ENCODE data around the gene ACAP3.

Gene ACAP3

DNA sequence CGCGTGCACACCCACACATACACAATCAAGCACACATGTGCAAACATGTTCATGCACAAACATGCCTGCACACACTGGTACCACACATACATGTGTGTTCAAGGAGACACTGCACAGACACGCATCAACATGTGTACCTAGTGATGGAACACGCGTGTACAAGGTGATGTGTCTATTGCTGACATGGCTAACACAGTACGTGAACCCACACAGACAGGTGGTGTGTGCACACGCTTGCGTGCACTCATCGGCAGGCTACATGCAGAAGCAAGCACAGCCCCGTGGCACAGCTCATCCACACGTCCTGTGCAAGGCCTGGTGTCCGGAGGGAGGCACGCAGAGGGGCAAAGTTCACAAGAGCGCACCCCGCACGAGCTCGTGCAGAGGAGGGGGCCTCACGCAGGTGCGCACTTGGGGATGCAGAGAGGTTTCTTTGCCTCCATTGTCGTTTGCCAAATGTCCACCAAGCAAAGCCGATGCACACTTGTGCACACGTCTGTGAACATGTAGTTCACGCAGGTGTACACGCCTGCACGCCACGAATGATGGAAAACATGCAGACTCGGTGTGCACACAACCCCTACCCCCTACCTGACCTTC, 969 bp downstream of the ACAP3 start:
- in situ Hi-C loops (cut with MboI; ENCODE audit: low pct_unique_long_range_greater_than_20kb, low sequenced_read_pairs) = no loop called here
- DNase-seq = no peak

DNA sequence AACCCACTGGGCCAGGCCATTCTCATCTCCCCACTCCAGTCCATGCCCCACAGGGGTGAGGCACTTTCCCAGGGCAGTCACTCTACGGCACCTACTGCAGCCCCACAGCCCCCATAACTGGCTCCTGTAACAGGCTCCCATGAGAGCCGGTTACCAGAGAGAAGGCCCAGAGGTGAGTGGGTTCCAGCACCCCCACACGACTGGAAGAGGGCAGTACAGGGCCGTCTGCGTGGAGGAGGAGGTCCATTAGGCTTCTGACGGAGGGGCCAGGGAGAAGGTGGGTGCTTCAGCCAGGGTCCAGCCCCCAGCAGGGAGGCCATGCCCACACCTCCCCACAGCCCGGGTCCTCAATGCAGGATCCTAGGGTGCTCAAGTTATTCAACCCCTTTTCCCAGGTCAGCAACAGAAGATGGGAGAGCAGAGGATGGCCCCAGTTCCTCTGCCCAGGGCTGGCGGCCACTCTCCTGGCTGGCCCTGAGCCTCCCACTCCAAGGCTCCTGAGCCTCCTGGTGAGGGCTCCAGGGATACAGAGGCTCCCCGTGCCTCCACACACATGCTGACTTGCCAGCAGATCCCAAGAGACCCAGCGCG, 1.6 kb downstream of the ACAP3 start:
- DNase-seq = no peak
- in situ Hi-C loops (cut with MboI; ENCODE audit: low pct_unique_long_range_greater_than_20kb, low sequenced_read_pairs) = no loop called here

GRCh38 chr1:1305300-1306069, 2.2 kb downstream of the ACAP3 start:
- in situ Hi-C loops (cut with MboI; ENCODE audit: low pct_unique_long_range_greater_than_20kb, low sequenced_read_pairs) = no loop called here
- peak; percentile 63 for DNase-seq

GRCh38 chr1:1304331-1305299, 3.1 kb downstream of the ACAP3 start:
- no peak for DNase-seq
- in situ Hi-C loops (cut with MboI; ENCODE audit: low pct_unique_long_range_greater_than_20kb, low sequenced_read_pairs) = no loop called here

DNA sequence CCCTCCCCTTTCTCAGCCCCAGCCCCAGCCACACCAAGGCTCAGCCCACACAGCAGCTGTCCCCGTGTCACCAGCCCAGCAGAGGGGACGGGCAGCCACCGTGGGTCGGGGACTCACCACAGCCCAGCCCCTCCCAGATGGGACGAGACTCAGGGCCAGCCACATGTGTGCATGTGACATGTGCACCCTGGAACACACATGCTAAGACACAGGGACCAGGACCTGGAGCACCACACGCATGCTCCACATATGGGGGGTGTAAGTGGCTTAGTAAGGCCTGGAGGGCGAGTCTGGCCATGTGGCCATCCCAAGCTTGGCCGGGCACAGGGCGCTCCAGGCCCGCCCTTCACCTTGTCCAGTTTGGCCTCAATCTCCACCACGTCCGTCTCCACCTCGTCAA, 4.0 kb downstream of the ACAP3 start:
- in situ Hi-C loops (cut with MboI; ENCODE audit: low pct_unique_long_range_greater_than_20kb, low sequenced_read_pairs) = no loop called here
- DNase-seq = no peak

- no peak for DNase-seq
- in situ Hi-C loops (cut with MboI; ENCODE audit: low pct_unique_long_range_greater_than_20kb, low sequenced_read_pairs) = no loop called here
These were observed 4.7 kb downstream of the ACAP3 start for GRCh38 chr1:1302951-1303509.

GRCh38 chr1:1302006-1302430, 5.7 kb downstream of the ACAP3 start:
- in situ Hi-C loops (cut with MboI; ENCODE audit: low pct_unique_long_range_greater_than_20kb, low sequenced_read_pairs) = no loop called here
- peak; percentile 22 for DNase-seq

DNA sequence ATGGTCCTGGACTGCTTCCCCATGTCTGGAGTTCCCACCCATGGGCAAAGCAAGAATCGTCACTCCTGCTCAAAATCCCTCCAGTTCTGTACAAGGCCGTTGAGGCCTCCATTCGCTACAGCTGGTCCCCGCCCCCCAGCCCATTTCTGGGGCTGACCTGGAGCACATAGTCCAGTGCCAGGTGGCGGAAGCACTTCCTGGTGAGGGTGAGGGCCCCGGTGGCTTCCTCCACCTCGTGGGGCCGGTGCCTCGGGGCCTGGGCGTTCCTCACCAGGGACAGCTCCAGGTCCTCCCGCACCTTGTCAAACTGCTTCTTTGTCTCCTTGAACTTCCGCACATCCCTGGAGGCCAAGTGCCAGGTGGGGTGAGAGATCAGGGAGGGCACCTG, 7.4 kb downstream of the ACAP3 start:
- in situ Hi-C loops (cut with MboI; ENCODE audit: low pct_unique_long_range_greater_than_20kb, low sequenced_read_pairs) = no loop called here
- no peak for DNase-seq

DNA sequence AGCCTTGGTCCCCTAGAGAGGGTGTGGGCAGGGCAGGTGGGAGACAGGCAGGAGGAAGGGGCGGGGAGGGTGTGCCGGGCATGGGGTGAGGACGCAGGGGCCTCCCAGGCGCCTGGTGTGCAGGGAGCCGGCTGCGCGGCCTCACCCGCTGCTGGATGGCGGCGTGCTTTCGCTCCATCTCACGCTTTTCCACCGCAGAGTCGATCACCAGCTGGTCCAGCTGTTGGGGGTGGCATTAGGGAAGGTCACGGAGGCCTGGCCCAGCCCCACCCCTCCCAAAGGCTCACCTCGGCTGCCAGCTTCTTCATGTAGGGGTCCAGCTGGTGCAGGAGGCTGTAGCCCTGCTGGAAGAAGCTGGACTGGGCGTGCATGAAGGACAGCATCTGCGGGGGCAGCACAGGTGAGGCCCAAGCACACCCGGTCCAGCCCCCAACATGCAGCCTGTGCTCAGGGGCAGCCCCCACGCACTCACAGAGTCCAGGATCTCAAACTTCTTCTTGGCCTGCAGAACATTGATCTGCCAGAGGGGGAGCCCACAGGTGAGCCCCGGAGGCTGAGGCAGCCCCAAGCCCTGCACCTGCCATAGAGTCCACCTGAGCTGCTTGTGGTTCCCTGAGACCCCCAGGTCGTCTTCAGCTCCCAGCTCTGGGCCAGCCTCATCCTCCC, 7.9 kb downstream of the ACAP3 start:
- in situ Hi-C loops (cut with MboI; ENCODE audit: low pct_unique_long_range_greater_than_20kb, low sequenced_read_pairs) = no loop called here

GRCh38 chr1:1298861-1299685, 8.7 kb downstream of the ACAP3 start:
- in situ Hi-C loops (cut with MboI; ENCODE audit: low pct_unique_long_range_greater_than_20kb, low sequenced_read_pairs) = no loop called here
- no peak for DNase-seq

More for the DNA sequence above, 7.9 kb downstream of the ACAP3 start:
- DNase-seq = peak; percentile 24

GRCh38 chr1:1297802-1298424, 9.8 kb downstream of the ACAP3 start:
- DNase-seq = no peak
- in situ Hi-C loops (cut with MboI; ENCODE audit: low pct_unique_long_range_greater_than_20kb, low sequenced_read_pairs) = no loop called here

GRCh38 chr1:1296070-1297061, 11.4 kb downstream of the ACAP3 start:
- DNase-seq = no peak
- in situ Hi-C loops (cut with MboI; ENCODE audit: low pct_unique_long_range_greater_than_20kb, low sequenced_read_pairs) = no loop called here

GRCh38 chr1:1295154-1295923, 12.4 kb downstream of the ACAP3 start:
- in situ Hi-C loops (cut with MboI; ENCODE audit: low pct_unique_long_range_greater_than_20kb, low sequenced_read_pairs) = no loop called here
- DNase-seq = no peak

DNA sequence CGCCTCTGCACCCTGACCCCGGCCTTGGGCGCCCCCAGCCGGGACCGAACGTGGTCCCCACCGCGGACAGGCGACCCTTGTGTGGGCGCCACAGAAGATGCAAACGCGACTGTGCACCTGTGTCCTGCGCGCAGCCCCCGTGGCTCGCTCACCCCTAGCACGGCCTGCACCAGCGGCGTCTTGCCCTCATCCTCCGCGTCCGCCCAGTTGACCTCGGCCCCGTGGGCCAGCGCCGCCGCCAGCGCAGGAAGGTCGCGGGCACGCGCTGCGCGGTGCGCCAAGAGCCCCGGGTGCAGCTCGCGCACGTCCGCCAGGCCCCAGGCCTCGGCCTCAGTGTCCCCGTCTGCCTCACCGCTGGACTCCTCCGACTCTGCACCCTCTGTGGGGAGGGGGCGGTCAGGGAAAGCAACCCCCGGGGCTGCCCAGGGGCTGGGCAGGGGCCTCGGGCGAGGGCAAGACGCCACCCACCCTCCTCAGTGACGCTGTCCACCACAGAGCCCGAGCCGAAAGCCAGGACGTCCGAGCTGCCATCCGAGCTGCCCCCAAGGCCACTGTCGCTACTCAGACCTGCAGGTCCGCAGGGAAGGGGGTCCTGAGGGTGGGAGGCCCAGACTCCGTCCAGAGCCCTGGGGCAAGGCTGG, 13.4 kb downstream of the ACAP3 start:
- in situ Hi-C loops (cut with MboI; ENCODE audit: low pct_unique_long_range_greater_than_20kb, low sequenced_read_pairs) = no loop called here

More for the DNA sequence above, 13.4 kb downstream of the ACAP3 start:
- no peak for DNase-seq

All from KBM-7 (cell line).